ENCODE data around the gene PRSS1.
A peak's percentile ranks its signal among the peaks of the same experiment; 100 is the strongest.
"Not testable (repeated sequence)": the region's sequence is repeated elsewhere in the genome, so short reads cannot be mapped to it uniquely, and the experiment has no call there.

The PRSS1 gene

DNA sequence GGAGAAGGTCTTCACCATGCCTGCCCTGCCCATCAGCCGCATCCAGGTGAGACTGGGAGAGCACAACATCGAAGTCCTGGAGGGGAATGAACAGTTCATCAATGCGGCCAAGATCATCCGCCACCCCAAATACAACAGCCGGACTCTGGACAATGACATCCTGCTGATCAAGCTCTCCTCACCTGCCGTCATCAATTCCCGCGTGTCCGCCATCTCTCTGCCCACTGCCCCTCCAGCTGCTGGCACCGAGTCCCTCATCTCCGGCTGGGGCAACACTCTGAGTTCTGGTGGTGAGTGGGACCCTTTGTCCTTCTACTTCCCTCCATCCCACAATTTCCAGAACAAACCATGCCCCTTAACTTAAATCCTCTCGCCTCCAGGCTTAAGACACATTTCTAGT lies 24.0 kb downstream of the PRSS1 start:
- no peak for DNase-seq (ENCODE audit: low read depth in 2 of 2)

DNA sequence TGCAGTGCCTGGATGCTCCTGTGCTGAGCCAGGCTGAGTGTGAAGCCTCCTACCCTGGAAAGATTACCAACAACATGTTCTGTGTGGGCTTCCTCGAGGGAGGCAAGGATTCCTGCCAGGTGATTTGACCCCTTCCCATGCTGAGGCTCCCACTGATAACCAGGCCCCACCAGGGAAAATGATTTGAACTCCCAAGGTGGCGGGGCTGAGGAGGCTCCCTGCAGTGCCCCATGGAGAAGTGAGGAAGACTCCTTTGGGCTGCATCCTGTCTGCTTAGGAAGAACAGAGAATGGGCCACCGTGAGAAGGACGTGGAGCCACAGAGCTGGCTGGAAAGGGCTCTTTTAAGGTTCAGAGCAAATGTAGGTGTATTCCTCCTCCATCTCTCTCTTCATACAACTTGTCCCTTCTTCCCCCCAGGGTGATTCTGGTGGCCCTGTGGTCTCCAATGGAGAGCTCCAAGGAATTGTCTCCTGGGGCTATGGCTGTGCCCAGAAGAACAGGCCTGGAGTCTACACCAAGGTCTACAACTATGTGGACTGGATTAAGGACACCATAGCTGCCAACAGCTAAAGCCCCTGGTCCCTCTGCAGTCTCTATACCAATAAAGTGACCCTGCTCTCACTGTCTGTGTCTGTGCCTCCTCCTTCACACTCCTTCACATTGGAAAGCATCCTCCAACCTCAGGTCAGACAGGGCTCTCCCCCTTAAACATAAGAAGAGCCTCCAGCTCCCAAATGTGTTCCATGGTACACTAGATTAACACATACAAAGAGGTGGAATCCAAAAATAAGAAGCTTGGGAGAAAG lies 24.9 kb downstream of the PRSS1 start:
- DNase-seq (ENCODE audit: low read depth in 2 of 2) = no peak

DNA sequence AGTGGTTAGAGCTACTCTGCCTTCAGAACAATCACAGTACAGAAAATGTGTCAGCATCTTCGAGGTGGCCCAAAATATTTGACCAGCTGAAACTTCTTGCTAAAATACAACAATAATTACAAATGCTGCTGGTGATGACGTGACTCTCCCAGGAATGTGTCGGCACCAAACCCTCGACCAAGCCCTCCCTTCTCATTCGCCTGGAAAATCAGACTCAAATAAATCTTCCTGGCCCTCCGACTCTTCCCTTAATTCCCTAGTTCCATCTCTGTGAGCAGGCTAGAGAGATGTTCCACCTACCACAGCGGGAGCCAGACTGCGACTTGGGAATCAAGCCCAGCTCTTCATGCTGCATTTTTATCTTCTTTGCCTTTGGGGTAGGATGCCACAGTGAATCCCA lies 25.6 kb downstream of the PRSS1 start:
- no peak for DNase-seq (ENCODE audit: low read depth in 2 of 2)

DNA sequence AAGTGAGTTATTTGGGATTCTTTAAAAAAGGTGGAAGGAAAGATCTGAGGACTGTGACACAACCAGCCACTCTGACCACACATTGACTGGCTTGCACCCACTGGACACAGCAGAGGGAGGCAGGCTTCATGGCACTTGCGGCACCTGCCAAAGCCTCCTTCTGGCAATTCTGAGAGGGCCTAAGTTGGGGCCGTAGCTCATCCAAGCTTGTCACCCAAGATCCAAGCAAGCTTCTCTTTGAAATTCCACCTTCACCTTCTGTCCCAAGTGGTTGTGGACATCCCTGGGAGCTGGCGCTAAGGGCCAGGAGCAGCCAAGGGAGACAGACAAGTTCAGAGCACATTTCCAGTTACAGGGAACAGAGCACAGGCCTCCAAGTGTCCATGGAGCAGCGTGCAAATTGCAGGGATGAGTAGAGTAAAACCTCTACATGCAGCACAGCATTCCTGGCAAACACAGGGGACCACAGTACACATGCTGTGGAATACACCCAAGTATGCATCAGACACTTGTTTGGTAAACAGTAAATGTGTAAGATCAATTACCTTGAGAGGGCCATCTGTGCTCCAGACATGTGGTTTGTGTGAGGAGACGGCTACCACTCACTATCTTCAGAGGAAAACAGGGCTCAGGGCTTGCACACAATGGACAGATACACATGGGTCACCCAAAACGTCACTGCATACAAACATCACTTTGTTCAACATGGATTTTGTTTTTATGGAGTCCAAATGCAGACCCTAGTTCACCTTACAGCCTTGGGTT lies 26.3 kb downstream of the PRSS1 start:
- DNase-seq (ENCODE audit: low read depth in 2 of 2) = not testable (repeated sequence)

DNA sequence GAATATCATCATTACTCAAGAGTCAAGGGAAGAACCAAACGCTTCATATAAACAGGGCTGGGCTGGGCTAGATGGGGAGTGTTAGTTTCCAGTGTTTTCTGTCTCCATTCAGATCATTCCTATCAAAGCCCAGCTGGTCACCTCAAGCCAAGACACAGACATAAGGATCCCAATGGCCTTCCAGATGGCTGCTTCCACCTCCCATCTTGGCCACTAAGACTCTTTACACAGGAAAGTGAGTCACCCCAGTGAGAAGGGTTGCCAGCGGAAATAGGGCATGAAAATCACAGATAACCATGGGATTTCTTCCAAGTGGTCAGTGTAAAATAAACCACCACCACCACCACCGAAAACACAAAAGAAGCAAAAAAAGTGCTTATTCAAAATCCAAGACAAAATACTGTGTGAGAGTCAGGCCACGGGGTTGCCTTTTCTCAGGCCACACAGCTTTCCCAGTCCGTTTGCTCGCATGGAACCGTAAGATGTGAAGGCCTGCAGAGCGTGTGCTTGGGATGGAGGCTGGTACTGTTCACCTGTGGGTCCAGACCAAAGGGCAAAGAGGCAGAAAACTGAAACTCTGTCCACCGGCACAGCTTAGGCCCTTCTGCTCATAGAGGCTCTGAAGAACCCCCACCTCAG lies 27.1 kb downstream of the PRSS1 start:
- DNase-seq (ENCODE audit: low read depth in 2 of 2) = no peak

DNA sequence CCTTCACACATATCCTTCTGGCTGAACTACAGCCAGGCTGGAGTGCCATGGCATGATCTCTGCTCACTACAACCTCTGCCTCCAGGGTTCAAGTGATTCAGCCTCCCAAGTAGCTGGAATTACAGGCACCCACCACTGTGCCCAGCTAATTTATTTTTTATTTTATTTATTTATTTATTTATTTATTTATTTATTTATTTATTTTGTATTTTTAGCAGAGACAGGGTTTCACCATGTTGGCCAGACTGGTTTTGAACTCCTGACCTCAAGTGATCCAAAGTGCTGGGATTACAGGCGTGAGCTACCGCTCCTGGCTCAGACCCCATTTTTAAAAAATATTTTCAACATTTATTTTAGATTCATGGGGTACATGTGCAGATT lies 27.6 kb downstream of the PRSS1 start:
- DNase-seq (ENCODE audit: low read depth in 2 of 2) = not testable (repeated sequence)

DNA sequence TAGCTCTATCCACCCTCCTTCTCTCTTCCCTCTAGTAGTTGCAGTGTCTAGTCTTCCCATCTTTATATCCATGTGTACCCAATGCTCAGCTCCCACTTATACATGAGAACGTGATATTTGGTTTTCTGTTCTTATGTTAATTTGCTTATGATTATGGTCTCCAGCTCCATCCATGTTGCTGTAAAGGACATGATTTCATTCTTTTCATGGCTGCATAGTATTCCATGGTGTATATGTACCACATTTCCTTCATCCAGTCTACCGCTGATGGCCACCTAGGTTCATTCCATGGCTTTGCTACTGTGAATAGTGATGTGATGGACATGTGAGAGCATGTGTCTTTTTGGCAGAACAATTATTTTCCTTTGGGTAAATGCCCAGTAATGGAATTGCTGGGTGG lies 28.0 kb downstream of the PRSS1 start:
- no peak for DNase-seq (ENCODE audit: low read depth in 2 of 2)

DNA sequence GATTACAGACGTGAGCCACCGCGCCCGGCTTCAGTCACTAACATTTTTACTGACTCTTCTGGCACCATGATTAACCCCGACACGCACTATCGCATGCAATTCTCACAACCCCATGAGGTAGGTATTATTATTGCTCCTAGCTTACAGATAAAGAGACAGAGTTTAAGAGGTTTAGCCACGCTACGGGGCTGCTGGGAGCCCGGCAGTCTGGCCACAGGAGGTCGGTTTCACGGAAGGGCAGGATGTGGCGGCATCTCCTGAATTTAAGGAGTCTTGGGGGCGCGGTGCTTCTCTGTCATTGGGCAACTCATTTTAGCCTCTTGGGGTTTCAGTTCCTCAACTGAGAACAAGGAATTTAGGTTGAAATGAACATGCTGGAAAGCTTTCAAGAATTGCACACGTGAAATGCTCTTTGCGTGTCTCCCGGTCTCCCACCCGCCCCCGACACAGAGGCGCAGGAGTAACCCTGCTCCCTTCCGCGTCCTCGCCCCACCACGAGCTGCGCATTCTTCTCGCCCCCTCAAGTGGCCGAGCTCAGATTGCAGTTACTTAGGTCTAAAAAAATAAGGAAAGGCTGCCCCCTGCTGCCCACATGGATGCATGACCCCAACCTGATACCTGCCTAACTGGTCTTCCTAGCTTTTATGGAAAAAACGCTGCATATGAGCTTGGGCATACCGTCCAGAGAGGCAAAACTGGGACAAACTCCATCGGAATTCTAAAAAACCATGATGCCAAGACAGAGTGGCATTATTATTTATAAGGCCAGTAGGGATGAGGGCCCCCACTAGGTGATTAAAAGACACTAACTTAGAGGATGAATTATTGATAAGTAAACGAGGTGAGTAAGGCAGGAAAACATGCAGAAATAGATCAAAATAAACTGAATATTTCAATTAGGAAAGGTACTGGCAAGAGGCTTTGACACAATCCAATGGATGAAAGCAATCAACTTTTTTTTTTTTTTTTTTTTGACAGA lies 33.9 kb downstream of the PRSS1 start:
- peak; percentile 64 to 68 for DNase-seq (ENCODE audit: low read depth in 2 of 2)

DNA sequence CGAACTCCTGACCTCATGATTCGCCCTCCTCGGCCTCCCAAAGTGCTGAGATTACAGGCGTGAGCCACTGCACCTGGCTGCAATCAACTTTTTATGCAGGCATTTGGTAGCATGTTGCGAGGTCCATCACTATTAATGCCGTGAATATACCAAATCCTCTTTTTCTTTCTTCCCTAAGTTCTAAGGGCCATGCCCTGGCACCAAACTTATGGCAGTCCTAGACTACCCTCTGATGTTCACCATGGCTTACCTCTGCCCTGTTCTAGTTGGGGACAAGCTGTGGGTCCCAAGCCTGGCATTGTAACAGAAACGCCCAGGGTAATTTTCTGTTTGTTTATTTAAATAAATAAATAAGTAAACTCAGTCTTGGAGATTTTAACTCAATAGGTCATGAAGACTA lies 34.8 kb downstream of the PRSS1 start:
- no peak for DNase-seq (ENCODE audit: low read depth in 2 of 2)

DNA sequence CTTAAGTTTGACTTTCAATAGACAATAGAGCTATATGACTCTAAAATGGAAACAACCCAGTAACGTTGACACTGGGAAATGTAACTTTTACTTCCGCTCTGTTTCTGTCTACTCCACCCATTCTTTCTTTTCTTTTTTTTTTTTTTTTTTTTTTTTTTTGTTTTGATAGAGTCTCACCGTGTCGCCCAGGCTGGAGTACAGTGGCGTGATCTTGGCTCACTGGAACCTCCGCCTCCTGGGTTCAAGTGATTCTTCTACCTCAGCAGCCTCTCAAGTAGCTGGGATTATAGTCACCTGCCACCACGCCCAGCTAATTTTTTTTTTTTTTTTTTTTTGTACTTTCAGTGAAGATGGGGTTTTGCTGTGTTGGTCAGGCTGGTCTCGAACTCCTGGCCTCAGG lies 35.4 kb downstream of the PRSS1 start:
- DNase-seq (ENCODE audit: low read depth in 2 of 2) = no peak

DNA sequence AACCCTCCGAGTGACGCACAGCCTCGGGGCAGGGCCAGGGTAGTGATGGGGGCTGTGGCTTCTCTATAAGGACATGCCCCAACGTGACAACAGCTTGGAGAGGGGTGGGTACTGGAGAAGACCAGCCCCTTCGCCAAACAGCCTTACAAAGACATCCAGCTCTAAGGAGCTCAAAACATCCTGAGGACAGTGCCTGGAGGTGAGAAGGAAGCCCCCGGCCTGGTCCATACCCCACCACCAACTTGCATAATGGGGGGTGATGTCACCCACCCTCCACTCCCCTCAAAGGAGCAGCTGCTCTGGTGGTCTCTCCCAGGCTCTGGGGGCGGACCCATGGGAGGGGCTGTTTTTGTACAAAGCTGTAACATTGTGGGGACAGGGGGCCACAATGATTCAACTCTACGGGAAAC lies 36.6 kb downstream of the PRSS1 start:
- DNase-seq (ENCODE audit: low read depth in 2 of 2) = no peak

DNA sequence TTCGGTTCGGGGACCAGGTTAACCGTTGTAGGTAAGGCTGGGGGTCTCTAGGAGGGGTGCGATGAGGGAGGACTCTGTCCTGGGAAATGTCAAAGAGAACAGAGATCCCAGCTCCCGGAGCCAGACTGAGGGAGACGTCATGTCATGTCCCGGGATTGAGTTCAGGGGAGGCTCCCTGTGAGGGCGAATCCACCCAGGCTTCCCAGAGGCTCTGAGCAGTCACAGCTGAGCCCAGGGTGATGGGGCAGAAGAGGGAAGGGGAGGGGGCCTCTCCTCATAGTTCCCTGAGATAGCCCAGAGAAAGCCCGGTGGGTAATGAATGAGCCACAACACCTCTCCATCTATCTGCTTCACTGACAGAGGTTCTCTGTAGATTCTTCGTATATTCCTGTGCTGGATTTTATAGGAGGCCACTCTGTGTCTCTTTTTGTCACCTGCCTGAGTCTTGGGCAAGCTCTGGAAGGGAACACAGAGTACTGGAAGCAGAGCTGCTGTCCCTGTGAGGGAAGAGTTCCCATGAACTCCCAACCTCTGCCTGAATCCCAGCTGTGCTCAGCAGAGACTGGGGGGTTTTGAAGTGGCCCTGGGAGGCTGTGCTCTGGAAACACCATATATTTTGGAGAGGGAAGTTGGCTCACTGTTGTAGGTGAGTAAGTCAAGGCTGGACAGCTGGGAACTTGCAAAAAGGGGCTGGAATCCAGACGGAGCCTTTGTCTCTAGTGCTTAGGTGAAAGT lies 37.9 kb downstream of the PRSS1 start:
- no peak for DNase-seq (ENCODE audit: low read depth in 2 of 2)

DNA sequence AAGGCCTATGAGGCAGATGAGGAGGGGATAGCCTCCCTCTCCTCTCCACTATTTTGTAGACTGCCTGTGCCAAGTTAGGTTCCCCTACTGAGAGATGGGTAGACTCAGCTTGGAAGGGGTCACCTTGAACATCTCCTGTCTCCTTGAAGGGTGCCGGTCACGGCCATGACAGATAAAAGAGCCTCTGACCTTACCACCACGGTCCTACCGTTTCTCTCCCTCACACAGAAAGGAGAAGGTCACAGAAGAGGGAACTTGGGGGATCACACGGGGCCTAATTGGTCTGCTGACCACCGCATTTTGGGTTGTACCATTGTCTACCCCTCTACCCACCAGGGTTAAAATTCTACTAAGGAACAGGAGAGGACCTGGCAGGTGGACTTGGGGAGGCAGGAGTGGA lies 38.5 kb downstream of the PRSS1 start:
- DNase-seq (ENCODE audit: low read depth in 2 of 2) = no peak

DNA sequence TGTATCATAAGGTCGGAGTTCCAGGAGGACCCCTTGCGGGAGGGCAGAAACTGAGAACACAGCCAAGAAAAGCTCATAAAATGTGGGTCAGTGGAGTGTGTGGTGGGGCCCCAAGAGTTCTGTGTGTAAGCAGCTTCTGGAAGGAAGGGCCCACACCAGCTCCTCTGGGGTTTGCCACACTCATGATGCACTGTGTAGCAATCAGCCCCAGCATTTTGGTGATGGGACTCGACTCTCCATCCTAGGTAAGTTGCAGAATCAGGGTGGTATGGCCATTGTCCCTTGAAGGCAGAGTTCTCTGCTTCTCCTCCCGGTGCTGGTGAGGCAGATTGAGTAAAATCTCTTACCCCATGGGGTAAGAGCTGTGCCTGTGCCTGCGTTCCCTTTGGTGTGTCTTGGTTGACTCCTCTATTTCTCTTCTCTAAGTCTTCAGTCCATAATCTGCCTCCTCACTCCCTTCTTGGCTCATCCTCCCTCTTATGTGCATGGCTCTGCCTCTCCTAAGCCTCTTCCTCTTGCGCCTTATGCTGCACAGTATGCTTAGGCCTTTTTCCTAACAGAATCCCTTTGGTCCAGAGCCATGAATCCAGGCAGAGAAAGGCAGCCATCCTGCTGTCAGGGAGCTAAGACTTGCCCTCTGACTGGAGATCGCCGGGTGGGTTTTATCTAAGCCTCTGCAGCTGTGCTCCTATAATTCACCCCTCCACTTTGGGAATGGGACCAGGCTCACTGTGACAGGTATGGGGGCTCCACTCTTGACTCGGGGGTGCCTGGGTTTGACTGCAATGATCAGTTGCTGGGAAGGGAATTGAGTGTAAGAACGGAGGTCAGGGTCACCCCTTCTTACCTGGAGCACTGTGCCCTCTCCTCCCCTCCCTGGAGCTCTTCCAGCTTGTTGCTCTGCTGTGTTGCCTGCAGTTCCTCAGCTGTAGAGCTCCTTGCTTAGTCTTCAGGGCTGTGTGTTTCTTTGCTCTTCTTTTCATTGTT lies 39.3 kb downstream of the PRSS1 start:
- no peak for DNase-seq (ENCODE audit: low read depth in 2 of 2)

DNA sequence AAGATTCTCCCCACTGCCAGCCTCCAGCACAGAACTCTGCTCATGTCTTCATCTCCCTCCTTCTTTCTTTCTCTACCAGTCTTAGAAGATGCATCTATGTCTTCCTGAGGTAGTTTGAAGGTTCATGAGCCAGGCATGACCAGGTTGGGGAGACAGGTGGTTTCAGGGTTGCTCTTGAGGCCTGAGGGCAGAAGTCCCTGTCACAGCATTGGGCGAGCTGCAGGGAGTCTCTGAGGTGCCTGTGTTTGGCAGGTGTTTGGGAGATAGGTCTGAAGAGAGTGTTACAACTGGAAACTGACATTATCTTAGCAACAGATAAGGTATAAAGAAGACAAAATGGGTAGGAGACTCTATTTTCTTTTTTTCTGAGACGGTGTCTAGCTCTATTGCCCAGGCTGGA lies 40.2 kb downstream of the PRSS1 start:
- no peak for DNase-seq (ENCODE audit: low read depth in 2 of 2)

DNA sequence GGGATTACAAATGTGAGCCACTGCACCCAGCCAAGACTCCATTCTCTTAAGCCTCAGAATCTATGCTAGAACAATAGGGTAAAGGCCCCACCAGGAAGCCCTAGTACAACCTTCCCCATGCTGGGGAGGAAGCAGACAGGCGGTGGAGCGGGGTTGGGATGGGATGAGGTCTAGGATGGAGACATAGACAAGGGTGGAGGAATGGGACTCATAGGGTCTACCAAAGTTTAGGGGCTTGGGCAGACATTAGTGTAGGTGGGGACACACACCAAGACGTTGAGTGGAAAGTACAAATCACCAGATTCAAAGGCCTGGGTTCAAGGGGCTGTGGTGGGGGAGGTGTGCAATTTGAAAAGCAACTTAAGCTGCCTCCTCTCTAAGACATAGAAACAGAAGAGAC lies 40.8 kb downstream of the PRSS1 start:
- no peak for DNase-seq (ENCODE audit: low read depth in 2 of 2)

DNA sequence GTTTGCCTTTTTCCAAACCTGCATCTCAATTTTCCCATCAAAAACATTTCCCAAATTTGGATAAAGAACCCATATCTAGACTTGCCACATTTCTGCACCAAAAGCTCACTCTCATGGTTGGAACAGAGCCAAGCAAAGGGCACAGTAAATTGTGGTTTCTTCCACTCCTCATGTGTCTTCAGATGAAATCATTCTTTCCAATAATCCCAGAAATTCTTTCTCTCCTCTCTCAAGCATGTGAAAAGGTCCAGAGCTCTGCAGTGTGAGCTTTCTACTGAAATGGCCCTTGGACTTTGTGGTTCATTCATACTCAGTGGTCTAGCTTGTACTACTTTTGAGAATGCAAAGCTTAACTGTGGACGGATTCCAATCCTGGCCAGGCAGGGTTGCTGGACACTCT lies 41.3 kb downstream of the PRSS1 start:
- DNase-seq (ENCODE audit: low read depth in 2 of 2) = no peak

DNA sequence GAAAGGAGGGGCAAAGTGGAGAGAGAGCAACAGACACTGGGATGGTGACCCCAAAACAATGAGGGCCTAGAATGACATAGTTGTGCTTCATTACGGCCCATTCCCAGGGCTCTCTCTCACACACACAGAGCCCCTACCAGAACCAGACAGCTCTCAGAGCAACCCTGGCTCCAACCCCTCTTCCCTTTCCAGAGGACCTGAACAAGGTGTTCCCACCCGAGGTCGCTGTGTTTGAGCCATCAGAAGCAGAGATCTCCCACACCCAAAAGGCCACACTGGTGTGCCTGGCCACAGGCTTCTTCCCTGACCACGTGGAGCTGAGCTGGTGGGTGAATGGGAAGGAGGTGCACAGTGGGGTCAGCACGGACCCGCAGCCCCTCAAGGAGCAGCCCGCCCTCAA lies 42.2 kb downstream of the PRSS1 start:
- DNase-seq (ENCODE audit: low read depth in 2 of 2) = no peak

DNA sequence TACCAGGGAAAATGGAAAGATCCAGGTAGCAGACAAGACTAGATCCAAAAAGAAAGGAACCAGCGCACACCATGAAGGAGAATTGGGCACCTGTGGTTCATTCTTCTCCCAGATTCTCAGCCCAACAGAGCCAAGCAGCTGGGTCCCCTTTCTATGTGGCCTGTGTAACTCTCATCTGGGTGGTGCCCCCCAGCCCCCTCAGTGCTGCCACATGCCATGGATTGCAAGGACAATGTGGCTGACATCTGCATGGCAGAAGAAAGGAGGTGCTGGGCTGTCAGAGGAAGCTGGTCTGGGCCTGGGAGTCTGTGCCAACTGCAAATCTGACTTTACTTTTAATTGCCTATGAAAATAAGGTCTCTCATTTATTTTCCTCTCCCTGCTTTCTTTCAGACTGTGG lies 42.9 kb downstream of the PRSS1 start:
- no peak for DNase-seq (ENCODE audit: low read depth in 2 of 2)

DNA sequence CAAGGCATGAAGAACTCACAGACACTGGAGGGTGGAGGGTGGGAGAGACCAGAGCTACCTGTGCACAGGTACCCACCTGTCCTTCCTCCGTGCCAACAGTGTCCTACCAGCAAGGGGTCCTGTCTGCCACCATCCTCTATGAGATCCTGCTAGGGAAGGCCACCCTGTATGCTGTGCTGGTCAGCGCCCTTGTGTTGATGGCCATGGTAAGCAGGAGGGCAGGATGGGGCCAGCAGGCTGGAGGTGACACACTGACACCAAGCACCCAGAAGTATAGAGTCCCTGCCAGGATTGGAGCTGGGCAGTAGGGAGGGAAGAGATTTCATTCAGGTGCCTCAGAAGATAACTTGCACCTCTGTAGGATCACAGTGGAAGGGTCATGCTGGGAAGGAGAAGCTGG lies 43.3 kb downstream of the PRSS1 start:
- no peak for DNase-seq (ENCODE audit: low read depth in 2 of 2)
